ENCODE results near the gene TCEAL1.

Gene TCEAL1

DNA sequence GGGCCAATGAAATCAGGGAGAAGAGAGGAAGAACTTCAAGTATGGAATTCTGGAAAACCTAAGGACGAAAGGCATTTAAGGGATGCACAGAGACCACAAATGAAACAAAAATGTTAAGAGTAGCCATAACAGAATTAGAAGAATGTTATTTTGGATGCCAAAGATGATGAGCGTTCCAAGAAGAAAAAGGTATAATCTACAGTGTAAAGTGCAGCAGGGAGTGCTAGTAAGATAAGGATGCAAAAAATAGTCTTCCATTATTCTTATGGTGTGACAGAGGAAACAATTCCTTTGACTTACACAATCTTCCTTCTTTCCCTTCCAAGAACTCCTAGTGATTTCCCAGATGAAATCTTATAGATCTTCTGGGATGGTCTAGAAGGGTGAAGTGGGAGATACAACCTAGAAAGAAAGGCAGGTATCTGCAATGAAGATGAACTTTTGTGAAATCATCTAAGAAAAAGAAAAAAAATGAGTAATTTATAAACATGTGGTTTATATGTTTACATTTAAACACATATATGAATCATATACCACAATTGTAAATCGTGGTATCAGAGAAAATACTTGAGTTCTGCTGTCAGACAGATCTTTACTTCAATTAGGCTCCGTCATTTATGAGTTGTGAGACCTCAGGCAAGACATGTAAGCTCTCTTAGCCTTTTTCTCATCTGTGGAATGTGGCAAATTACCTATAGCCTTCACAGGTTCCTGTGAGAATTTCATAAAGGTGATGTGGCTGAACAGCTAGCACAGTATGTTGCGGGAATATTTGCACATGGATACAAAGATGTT lies 49.6 kb downstream of the TCEAL1 start:
- DNase-seq = no peak
